GM21786 (cell line): ENCODE results near the gene TMEM200A.
A peak's percentile ranks its signal among the peaks of the same experiment; 100 is the strongest.
"Not testable (repeated sequence)": the region's sequence is repeated elsewhere in the genome, so short reads cannot be mapped to it uniquely, and the experiment has no call there.

Source experiments
- ATAC-seq: cut with Tn5 transposase; IDR thresholded peaks from one replicate; pipeline ENCODE4 v1.9.1; 2021; ENCODE audit not compliant: unreplicated experiment

TMEM200A gene

DNA sequence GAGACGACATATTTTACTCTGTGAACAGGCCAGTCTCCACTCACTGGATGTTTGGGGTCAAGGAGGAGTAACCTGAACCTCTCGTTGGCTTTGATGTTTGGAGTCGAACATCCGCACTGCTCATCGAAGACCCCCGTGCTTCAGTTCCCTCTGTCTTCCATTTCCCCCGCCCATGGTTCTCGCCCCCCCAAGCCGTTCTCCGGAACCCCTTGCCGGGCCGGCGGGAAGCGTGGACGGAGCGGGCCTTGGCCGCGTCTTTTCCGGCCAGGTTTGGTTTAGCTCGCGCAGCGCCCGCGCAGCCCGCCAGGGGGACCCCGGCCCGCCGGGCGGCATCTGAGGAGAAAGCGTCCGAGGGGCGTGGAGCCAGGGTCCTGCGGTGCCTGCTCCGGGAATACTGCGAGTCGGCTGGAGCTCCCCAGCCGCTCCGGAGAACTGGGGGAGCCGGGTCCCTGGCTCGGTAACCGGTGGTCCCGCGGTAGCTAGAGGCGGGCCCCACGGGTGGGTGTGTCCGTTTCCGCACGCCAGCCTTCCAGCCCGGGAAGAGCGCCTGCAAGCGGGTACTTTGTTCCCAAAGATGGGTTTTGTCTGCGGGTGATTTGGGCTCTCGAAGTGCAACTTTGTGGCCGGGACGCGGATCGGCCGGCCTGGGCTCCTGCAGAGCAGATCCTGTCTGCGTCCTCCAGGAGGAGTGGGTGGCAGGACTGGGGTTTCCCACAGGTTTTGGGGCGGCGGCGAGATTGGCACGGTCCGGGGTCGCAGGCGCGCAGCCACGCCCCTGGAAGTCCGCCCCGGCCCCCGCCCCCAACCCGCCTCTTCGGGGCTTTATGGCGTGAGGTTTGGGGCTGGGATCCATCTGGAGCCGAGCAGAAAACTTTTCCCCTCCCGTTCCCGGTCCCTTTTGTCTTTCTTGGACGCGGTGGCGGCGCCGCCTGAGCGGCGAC, at the start of gene TMEM200A:
TMEM200A (plus strand) TSS at position 852 of the 941 bp plus-strand sequence. CDS start 74,406 bp downstream, outside the sequence.
- peak; percentile 60 for ATAC-seq

DNA sequence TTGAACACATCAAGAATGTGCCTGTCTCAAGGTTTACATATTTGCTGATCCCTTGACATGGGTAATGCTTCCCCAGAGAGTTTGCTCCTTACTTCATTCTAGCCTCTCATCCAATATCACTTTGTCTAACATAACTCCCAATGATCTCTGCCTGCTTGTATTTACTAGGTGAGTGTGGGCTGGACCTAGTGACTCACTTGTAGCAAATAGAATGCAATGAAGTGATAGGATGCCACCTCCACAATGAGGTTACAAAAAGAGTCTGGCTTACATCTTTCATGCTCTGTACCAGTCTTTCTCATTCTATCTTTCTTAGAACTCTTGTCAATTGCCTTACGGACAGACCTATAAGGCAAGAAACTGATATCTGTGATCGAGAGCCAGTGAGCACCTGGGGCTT, 44.9 kb upstream of the TMEM200A start:
- no peak for ATAC-seq

DNA sequence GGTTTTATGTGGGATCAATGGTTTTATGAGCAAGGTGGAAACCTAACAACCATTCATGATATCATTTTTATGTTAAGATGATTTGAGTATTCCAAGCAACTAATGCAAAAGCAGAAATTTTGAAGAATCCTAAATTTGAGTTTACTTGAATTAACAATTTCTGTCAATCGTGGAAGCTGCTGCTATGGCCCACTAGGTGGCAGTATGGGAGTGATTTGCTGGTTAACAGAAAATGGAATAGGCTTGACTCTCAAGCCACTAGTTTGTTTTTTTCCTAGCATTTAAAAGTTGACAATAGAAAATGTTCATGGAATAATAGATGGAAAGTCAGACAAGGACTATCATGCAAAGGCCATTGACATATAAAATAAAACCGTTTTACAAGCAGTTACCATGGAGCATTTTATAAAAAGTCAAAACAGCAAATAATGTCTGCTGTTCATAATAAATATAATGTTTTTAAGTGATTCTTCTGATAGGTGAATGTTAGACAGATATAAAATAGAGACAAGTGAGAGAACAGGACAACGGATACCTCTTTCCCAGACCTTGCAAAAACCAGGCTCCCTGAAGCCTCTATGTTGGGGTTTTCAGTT, 43.0 kb upstream of the TMEM200A start:
- peak; percentile 53 for ATAC-seq

DNA sequence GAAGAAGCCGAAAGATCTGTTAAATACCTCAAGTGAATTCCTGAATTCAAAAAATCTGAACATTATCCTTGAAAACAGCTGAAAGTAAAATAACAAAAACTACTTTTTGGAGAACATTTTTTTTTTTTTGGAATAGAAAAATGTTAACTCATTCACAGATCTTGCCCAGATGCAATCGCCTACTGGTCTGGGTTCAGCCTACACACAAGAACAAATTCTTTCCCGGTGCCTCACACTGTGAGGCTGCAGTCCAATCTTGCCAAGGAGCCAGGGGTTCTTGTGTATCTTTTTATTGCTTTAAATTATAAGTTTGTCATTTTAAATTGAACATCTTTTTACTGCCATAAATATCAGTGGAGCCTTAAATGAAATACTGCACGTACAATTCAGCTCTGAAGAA, 41.2 kb upstream of the TMEM200A start:
- no peak for ATAC-seq

DNA sequence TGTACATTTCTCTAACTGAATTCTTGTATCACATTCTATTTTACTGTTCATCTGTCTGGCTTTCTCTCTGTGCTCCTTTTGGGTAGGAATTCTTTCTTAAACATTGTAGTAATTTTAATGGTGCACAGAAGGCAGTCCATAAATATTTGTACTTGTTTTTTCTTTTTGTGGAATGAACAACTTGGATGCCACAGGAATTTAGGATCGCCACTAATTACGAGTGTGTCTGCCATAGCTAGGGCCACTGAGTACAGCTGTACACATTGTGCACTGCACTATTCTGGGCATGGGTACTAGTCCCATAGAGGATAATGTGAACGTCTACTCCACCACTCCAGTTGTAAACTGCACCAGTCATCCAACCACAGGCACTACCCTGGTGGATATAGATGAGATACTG, 39.3 kb upstream of the TMEM200A start:
- no peak for ATAC-seq

DNA sequence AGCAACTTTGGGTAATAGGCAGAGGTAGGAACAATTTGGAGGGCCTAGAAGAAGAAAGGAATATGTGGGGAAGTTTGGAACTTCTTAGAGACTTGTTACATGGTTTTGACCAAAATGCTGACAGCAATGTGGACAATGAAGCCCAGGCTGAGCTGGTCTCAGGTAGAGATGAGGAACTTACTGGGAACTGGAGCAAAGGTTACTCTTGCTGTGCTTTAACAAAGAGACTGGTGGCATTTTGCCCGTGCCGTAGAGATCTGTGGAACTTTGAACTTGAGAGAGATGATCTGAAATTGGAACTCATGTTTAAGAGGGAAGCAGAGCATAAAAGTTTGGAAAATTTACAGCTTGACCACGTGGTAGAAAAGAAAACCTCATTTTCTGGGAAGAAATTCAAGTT, 28.3 kb upstream of the TMEM200A start:
- no peak for ATAC-seq

DNA sequence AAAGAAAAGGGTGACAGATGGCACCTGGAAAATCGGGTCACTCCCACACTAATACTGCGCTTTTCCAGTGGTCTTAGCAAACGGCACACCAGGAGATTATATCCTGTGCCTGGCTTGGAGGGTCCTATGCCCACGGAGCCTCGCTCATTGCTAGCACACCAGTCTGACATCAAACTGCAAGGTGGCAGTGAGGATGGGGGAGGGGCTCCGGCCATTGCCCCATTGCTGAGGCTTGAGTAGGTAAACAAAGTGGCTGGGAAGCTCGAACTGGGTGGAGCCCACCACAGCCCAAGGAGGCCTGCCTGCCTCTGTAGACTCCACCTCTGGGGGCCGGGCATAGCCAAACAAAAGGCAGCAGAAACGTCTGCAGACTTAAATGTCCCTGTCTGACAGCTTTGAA, 19.5 kb upstream of the TMEM200A start:
- not testable (repeated sequence) for ATAC-seq

DNA sequence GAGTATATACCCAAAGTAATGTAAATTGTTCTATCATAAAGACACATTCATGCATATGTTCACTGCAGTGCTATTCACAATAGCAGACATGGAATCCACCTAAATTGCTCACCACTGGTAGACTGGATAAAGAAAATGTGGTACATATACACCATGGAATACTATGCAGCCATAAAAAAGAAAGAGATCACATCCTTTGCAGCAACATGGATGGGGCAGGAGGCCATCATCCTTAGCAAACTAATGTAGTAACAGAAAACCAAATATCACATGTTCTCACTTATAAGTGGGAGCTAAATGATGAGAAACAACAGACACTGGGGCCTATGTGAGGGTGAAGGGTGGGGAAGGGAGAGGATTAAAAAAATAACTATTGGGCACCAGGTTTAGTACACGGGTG, 11.5 kb upstream of the TMEM200A start:
- no peak for ATAC-seq

DNA sequence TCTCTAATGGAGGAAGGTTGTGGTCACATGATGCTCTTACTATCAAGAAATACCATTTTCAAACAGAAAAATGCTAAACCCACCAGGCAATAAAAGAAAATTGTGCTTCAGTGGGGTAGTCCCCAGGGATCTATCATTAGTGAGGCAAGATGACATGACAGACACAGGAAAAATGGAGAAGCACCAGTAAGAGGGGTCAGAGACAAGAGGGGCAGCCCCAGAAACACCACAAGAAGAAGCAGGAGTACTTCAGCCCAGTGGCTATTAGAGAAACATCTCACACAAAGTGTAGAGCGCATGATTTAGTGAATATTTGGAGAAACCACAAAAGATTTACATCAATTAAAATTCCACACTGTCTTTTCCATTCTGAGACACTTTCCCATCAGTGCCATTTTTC, 10.2 kb upstream of the TMEM200A start:
- no peak for ATAC-seq

DNA sequence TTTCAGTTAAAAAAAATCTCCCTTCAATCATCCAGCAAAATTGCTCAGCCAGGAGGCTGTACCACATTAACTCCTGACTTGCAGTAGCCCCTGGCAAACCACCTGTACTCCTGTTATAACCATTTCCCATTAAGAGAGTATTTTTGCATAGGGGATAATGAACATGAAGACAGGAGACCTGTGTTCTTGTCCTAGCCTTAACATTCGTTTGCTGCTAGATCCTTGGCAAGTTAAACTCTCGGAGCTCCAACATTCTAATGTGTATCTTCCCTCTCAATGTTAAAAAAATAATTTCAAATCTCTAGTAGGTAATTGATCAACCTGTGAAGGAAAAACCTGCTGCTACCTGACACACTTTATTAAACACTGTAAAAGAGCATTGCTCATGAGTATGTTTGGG, 8.4 kb upstream of the TMEM200A start:
- no peak for ATAC-seq

DNA sequence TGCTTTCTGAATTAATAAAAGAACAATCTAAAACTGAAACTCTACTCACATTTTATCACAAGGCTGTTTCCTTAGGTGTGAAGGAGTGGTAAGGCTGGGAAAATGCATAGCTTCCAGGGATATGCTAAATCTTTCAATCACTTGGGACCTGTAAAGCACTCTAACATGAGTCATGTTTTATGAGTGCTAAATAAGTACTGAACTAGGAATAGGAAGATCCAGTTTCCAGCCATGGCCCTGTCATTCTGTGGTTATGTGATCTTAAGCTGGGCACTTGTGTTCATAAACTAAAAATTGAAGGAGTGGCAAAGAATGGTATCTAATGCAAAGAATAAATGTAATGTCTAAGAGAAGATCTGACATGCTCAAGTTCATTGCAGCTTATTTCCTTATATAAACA, 6.1 kb upstream of the TMEM200A start:
- ATAC-seq, result no peak

DNA sequence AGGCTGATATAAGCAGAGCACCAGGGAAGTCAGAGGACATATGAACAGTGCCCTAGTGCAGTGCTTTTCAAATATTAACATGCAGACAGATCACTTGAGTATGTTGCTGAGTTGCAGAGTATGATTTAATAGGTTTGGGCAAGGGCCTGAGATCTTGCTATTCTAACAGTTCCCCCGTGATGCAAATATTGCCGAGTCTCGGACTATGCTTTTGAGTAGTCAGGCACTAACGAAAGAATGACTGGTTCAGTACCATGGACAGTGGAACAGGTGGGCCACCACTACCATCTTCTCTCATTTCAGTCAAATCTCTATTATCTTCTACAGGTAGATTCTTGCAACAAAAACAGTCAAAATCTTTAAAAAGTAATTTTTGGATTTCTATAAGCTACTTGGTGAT, 3.7 kb upstream of the TMEM200A start:
- ATAC-seq, result no peak

DNA sequence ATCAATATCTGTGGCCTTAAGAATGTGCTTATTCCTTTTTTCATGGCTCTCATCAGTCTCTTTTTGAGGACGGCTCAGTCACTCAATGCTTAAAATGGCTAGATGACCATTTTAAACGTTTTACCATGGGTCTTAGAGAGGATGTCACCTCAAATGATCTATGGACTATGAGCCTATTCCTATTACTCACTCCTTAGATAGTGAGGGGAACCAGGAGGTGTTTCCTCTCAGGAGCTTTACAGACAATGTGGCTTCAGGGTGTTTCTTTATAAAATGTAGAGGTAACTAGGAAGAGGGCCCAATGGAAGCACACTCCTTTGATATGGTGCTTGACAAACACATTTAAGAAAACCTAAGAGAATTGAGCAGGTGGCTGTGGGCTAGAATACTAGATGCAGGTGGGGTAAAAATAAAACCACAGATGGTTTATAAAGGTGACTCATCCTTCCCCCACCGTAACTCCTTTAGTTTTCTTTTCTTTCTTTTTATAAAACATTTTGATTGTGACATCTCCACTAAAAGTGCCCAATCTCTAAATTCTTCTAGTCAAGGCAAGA, 1.5 kb upstream of the TMEM200A start:
- ATAC-seq, result no peak

DNA sequence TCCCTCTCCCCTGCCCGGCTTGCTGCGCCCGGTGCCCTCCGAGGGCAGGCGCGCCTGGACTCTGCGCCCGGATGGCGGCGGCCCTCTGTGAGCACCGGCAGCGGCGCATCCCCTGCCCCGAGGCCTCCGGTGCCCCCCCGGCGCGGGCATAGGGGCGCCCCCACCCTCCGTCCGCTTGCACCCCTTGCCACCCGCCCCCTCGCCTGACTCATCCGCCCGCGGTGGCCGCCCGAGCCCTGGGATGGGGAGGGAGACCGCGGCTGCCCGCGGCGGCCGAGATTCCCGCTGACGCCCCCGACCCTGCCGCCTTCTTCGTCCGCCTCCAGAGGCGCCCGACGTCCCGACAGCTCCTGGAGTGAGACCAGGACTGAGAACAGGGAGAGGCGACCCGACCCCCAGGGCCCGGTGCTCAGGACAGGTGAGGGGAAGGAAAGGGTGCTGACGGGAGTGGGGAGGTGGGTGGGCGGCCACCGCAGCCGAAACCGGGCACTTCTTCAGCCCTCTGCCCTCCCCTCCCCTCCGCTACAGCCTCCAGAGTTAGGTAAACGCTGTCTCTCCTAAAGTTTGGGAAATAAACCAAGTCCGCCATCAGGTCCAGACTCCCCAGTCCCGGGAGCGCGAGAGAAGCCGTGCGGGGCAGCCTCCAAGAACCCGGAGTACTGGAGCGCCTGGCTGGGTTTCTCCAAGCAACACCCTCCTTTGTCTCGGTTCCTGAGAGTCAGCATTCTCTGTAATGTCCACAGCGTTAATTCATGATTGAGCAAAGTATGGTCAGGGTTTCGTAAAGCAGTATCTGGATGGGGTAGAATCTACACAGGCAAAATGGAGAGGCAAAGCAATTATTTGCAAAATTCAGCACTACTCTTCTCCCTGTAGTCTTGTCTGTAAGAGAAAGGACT, 539 bp downstream of the TMEM200A start:
- no peak for ATAC-seq

DNA sequence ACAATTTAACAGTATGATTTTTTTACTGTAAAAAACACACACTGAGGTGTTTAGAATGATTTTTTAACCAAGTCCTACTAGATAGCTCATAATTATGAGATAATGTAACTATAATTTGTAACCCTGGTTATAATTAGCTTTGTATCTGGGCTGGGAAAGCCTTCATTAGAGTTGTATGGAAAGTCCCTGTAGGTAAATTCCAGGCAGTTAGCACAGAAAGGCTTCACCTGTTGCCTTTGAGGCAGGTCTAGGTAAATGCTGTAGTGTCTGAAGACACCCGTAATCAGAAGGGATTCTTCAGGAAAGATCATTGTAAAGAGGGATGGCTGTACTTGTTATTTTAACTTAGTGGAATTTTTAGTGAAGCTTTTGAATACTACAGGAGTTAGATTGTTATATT, 1.9 kb downstream of the TMEM200A start:
- ATAC-seq, result no peak

DNA sequence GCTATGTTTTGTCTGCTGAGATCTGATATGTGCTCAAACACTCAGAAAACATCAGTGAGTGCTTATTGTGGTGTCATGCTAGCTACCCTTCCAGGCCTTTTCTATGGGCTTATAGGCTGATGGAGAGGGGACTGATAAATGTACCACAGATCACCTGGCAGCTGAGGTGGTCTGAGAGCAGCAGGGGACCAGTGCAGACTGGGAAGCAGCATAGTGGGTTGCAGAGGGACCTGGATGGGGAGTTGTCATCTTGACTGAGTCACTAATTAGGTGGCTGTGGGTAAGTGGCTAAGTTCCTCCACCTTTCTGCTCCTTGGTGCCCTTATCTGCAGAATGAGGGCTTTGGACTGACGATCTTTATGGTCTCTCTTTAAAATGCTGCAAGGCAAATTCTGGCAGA, 2.8 kb downstream of the TMEM200A start:
- no peak for ATAC-seq

DNA sequence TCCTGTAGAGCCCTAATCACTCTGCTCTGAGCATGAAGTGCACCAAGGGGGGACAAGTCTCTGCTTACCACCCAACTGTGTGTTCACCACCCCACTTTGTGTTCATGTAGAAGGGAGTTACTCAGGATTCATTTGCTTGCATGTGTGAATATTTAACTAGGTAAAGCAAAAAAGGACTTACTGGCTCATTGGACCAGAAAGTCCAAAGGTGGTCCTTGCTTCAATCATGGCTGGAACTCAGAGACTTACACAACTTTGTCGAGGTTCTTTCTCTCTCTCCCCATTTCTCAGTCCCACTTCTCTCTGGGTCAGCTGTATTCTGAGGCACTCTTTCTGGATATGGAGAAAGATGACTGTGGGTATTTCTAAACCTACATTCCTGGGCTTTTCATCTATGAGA, 4.0 kb downstream of the TMEM200A start:
- ATAC-seq, result no peak

DNA sequence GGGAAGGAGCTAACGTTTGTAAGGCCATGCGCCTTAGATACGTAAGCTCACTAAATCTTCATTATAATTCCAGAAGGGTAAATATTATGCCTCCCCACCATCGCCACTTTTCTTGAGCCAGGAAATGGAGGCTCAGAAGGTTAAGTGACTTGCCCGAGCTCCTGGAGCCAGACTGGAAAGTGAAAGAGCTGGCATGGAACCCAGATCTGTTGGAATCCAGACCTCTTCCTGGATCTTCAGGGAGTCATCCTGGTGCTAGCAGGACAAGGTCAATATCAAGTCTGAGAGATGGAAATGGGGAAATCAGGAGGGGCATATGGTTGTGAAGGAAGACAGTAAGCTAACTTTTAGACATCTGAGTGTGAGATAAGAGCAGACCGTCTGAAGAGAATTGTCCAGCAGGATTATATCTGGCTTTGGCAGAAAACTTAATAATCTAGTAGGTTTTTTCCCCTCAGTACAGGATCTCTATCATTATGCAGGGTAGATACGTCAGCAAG, 6.2 kb downstream of the TMEM200A start:
- ATAC-seq, result no peak

DNA sequence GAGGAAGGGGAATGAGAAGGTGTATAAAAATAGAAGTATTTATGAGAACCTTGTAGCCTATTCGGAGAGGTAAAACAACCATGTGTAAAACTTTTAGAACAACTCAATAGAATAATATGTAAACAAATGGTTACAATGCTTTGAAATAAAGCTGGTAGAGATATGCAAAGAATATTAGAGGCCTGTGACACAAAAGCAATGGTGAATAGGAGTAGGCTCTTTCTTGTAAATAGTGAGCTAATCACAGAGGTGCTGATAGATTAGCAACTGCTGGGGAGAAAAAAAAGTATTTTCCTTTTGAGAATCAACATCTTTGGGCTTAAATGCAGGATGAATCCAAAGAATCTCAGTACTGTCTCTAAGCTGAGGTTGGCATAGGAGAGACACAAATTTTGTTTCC, 7.0 kb downstream of the TMEM200A start:
- no peak for ATAC-seq

DNA sequence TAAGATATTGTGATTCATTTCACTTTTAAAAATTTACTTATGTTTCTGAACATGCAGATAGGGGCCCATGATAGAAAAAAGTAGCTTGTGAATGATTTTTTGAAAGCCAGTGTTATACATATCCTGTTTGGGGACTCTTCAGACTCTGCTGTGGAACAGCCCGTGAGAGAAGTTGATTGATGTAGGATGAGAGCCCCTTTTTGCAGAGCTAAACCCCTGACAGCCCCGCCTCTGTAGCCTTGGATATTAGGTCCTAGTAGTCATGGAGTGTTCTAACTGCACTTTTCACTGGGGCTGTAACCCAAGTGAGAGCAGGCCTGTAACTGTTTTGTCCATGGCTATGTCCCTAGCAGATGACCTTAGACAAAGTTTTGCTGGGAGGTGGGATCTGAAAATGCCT, 8.2 kb downstream of the TMEM200A start:
- ATAC-seq, result no peak

DNA sequence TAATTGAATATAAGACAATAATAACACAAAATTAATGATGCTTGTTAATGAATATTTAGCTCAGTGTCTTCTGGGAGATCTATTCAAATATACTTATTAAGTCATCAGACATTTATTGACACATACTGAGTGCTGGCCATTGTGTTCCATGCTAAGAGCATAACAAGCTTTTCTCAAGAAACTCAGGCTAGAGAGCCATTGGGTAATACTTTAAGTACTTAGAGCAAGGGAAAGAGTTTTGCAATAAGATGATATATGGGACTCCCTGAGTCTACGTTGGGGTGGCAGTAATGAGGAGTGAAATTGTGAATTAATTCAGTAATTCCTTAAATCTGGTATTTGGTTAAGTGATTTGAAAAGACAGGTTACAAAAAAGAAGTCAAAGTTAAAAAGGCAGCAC, 11.1 kb downstream of the TMEM200A start:
- ATAC-seq, result no peak
